ENCODE measurements around the gene SAP130.
A peak's percentile ranks its signal among the peaks of the same experiment; 100 is the strongest.

Gene SAP130

DNA sequence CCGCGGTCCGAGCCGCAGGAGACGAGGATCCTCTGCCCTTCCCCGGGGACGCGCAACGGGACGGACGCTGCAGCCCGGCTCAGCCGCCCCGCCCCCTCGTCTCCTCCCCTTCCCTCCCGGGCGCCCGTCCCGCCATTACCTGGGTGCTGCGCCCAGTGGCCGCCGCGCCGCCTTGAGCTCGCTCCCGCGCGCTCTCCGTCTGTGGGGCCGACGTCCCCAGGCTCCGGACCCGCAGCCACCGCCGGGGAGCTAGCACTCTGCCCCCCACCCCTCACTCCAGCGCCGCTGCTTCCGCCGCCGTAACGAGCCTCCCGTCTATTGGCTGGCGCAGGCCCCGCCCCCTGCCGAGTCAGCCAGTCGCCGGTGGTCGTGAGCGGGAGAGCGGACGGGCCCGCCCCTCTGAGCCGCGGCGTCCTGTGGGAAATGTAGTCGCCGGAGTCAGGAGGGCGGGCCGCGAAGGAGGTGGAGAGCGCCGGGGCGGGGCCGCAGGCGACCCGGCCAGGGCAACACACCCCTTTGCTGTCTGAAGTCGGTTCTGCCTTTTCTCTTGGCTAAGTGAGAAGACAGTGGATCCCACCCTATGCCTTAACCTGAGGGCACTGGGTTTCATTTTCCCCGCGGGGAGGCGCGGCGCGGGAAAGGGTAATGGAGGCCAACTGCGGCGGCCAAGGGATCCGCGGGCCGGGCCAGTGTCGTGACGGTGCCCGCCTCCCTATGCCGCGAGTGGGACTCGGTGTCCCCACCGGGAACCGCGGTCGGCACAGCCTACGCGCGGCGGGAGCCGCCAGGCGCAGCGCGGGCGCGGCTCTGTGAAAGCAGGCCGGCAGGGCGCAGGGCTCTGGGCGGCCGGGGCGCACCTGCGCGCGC lies at the start of gene SAP130:
SAP130 (minus strand) TSS at position 259 of the 867 bp plus-strand sequence. CDS start 1,767 bp downstream, outside the sequence.
- Histone ChIP-seq H3K4me3 (ENCODE audit: low read depth, low read length) (peak within 1 kb of the TSS; percentile 95), H3K27ac (peak within 1 kb of the TSS; percentile 49), H3K36me3 (replicated peaks) (no peaks in the 10 kb centered on the region), H3K27me3 (replicated peaks) (no peaks in the 10 kb centered on the region)
- TF ChIP-seq, protein P1, sequence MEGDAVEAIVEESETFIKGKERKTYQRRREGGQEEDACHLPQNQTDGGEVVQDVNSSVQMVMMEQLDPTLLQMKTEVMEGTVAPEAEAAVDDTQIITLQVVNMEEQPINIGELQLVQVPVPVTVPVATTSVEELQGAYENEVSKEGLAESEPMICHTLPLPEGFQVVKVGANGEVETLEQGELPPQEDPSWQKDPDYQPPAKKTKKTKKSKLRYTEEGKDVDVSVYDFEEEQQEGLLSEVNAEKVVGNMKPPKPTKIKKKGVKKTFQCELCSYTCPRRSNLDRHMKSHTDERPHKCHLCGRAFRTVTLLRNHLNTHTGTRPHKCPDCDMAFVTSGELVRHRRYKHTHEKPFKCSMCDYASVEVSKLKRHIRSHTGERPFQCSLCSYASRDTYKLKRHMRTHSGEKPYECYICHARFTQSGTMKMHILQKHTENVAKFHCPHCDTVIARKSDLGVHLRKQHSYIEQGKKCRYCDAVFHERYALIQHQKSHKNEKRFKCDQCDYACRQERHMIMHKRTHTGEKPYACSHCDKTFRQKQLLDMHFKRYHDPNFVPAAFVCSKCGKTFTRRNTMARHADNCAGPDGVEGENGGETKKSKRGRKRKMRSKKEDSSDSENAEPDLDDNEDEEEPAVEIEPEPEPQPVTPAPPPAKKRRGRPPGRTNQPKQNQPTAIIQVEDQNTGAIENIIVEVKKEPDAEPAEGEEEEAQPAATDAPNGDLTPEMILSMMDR (IDR thresholded peaks at IDR 0.05; ENCODE audit: low read depth, low read length, missing control alignments) = no peak
- DNase-seq = peak; percentile 95
- in situ Hi-C loops (cut with HindIII; ENCODE audit: low pct_ligation_motif_present, low sequenced_read_pairs) = no loop called here

DNA sequence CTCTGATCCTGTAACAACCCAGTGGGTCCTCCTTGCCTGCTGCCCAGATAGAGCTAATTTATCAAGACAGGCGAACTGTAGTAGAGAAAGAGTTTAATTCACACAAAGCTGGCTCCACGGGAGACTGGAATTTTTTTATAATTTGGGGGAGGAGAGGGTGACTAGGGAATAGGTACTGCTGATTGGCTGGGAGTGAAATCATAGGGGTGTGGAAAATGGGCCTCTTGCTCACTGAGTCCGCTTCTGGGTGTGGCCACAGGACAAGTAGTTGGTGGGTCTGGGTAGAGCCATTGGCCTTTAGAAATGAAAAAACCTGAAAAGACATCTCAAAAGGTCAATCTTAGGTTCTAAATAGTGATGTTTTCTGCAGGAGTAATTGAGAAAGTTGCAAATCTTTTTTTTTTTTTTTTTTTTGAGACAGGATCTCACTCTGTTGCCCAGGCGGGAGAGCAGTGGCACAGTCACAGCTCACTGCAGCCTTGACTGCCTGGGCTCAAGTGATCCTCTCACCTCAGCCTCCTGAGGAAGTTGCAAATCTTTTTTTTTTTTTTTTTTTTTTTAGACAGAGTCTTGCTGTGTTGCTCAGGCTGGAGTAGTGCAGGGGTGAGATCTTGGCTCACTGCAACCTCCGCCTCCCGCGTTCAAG lies 48.7 kb upstream of the SAP130 start:
- Histone ChIP-seq H3K27me3 (replicated peaks) (no peaks in the 10 kb centered on the region), H3K36me3 (replicated peaks) (no peaks in the 10 kb centered on the region), H3K27ac (no peak overlapping the region), H3K4me3 (ENCODE audit: low read depth, low read length) (no peak overlapping the region)
- in situ Hi-C loops (cut with HindIII; ENCODE audit: low pct_ligation_motif_present, low sequenced_read_pairs) = no loop called here
- no peak for DNase-seq
- TF ChIP-seq, protein P1 (IDR thresholded peaks at IDR 0.05; ENCODE audit: low read depth, low read length, missing control alignments) = no peak

DNA sequence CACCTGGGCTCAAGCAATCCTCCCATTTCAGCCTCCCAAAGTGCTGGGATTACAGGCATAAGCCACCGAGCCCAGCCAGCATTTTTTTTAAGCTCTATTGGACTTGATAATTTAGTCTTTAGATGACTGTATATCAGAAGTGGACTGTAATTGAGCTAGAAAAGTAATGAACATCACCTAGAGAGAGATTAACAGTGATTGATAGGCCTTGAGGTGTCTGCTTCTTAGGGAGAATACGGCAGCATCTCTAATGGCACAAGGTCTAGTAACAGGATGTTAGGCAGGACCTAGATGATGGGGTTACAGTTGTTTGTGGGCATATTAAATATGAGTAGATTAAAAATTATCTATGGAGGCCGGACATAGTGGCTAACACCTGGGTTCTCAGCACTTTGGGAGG lies 45.4 kb upstream of the SAP130 start:
- Histone ChIP-seq H3K27me3 (replicated peaks) (no peaks in the 10 kb centered on the region), H3K27ac (no peak overlapping the region), H3K36me3 (replicated peaks) (no peaks in the 10 kb centered on the region), H3K4me3 (ENCODE audit: low read depth, low read length) (no peak overlapping the region)
- TF ChIP-seq, protein P1 (IDR thresholded peaks at IDR 0.05; ENCODE audit: low read depth, low read length, missing control alignments) = no peak
- in situ Hi-C loops (cut with HindIII; ENCODE audit: low pct_ligation_motif_present, low sequenced_read_pairs) = no loop called here
- DNase-seq = no peak

DNA sequence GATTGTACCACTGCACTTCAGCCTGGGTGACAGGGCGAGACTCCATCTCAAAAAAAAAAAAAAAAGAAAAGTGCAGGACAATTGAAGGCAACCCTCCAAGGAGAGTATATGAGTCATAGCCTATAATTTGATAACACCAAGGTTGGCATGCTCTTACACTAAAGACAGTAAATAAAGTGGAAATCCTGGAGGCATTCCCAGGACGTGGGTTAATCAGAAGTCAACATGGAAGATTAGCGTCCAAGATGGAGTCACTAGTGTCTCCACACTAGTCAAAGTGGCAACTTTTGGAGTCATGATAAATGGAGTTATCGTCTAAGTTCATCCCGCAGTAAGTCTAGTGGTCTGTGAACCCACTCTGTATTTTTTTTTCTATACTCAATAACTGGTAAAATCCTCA lies 41.9 kb upstream of the SAP130 start:
- in situ Hi-C loops (cut with HindIII; ENCODE audit: low pct_ligation_motif_present, low sequenced_read_pairs) = no loop called here
- H3K27ac ChIP-seq = no peak overlapping the region
- TF ChIP-seq, protein P1 (IDR thresholded peaks at IDR 0.05; ENCODE audit: low read depth, low read length, missing control alignments) = no peak
- H3K27me3 ChIP-seq (replicated peaks) = no peaks in the 10 kb centered on the region
- no peak overlapping the region for H3K4me3 ChIP-seq (ENCODE audit: low read depth, low read length)
- H3K36me3 ChIP-seq (replicated peaks) = no peaks in the 10 kb centered on the region
- no peak for DNase-seq

DNA sequence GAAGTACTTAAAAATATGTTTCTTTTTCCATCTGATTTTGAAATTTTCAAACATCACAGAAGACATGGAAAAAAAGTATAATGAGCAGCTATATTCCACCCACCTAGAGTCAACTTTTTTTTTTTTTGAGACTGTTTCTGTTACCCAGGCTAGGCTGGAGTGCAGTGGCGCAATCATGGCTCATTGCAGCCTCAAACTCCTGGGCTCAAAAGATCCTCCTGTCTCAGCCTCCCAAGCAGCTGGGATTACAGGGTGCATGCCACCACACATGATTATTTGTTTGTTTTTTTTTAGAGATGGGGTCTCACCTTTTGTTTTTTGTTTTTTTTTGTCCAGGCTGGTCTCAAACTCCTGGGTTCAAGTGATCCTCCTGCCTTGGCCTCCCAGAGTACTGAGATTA lies 36.5 kb upstream of the SAP130 start:
- H3K36me3 ChIP-seq (replicated peaks) = no peaks in the 10 kb centered on the region
- TF ChIP-seq, protein P1 (IDR thresholded peaks at IDR 0.05; ENCODE audit: low read depth, low read length, missing control alignments) = no peak
- no peak for DNase-seq
- H3K27me3 ChIP-seq (replicated peaks) = no peaks in the 10 kb centered on the region
- H3K27ac ChIP-seq = no peak overlapping the region
- in situ Hi-C loops (cut with HindIII; ENCODE audit: low pct_ligation_motif_present, low sequenced_read_pairs) = no loop called here
- no peak overlapping the region for H3K4me3 ChIP-seq (ENCODE audit: low read depth, low read length)
